Uterus (tissue), 4 donors: ENCODE measurements around the gene FUT8. TPM values are rescaled to one million over a fixed set of nuclear protein-coding genes. Genes with fewer than 3 reads are reported as not detected.

Experiments used
- DNase-seq, 2 donors: peaks; one replicate each; pipeline ENCODE4 v3.0.0-alpha.2; 2019 to 2020
- H3K27ac ChIP-seq, 2 donors: fragments of 200-600 bp; sonication (generic); 1 replicate in 1 of 2; 2 replicates in 1 of 2; pipeline ENCODE4 v1.5.1; 2016 to 2018
- H3K27me3 ChIP-seq, 2 donors: fragments of 200-600 bp; sonication (generic); one replicate each; pipeline ENCODE4 v1.5.1; 2018 to 2019; ENCODE audit warnings: control low read depth in 1 of 2
- H3K36me3 ChIP-seq, 2 donors: fragments of 200-600 bp; sonication (generic); one replicate each; pipeline ENCODE4 v1.5.1; 2019; ENCODE audit warnings: control low read depth in 1 of 2
- H3K4me1 ChIP-seq, 2 donors: fragments of 200-600 bp; sonication (generic); one replicate each; pipeline ENCODE4 v1.5.1; 2018 to 2019; ENCODE audit warnings: control low read depth in 1 of 2
- H3K4me3 ChIP-seq, 2 donors: fragments of 200-600 bp; sonication (generic); 1 replicate in 1 of 2; 2 replicates in 1 of 2; pipeline ENCODE4 v1.5.1; 2018 to 2019; ENCODE audit warnings: mild to moderate bottlenecking in 1 of 2
- H3K9me3 ChIP-seq, 2 donors: fragments of 200-600 bp; sonication (generic); one replicate each; pipeline ENCODE4 v1.5.1; 2019; ENCODE audit warnings: control low read depth in 1 of 2
- CTCF ChIP-seq, 4 experiments: fragments of 200-600 bp in 2 of 4; fragments of 450-650 bp in 2 of 4; sonication (generic) in 2 of 4; IDR thresholded peaks; one replicate each; pipeline ENCODE4 v1.5.1; 2016 to 2019; ENCODE audit warnings: antibody characterized with exemption in 4 of 4, mild to moderate bottlenecking in 2 of 4, moderate library complexity in 1 of 4
- POLR2A ChIP-seq, 2 donors: fragments of 450-650 bp; IDR thresholded peaks; one replicate each; pipeline ENCODE4 v1.6.1; 2016; ENCODE audit warnings: antibody characterized with exemption in 2 of 2, mild to moderate bottlenecking in 1 of 2, moderate library complexity in 1 of 2
- intact Hi-C: fragments of 100-400 bp; cut with DNase I; formaldehyde crosslinking; loops from one replicate; pipeline ENCODE4 v1.15.1; 2023; ENCODE audit warnings: low total_unique reads
- total RNA-seq, 4 donors: library from RNA; depleted of rRNA in 3 of 4; stranded (reverse); fragments of >200 nt in 3 of 4; gene quantifications; one replicate each; pipeline versions ENCODE4 v1.1.0 to v1.2.4, GENCODE V29; 2014 to 2023
- donor health status: DM: yes; HTN: yes; CAD: no.

FUT8 gene
- total RNA-seq, 4 donors from 2014 or later: 39.2 to 57.6 (median 51.8) TPM

- peaks cover 0 to 12% of the 10 kb centered on the region in 2 donors for H3K9me3 ChIP-seq
- H3K4me1 ChIP-seq: no peaks in the 10 kb centered on the region
- H3K27me3 ChIP-seq: no peaks in the 10 kb centered on the region
- TF ChIP-seq POLR2A (IDR thresholded peaks at IDR 0.05): no peak
- no peak for TF ChIP-seq CTCF (IDR thresholded peaks at IDR 0.05)
- H3K27ac ChIP-seq: no peak overlapping the region
- no peak overlapping the region for H3K4me3 ChIP-seq
- no peaks in the 10 kb centered on the region for H3K36me3 ChIP-seq
- no peak for DNase-seq
- intact Hi-C loops: no loop called here
These were observed 118.6 kb downstream of the FUT8 start for GRCh38 chr14:65531148-65531547.

- TF ChIP-seq CTCF (IDR thresholded peaks at IDR 0.05) (no peak), POLR2A (IDR thresholded peaks at IDR 0.05) (no peak)
- Histone ChIP-seq H3K9me3 (peaks cover 0 to 6% of the 10 kb centered on the region in 2 donors), H3K4me3 (no peak overlapping the region), H3K36me3 (no peaks in the 10 kb centered on the region), H3K27me3 (no peaks in the 10 kb centered on the region), H3K4me1 (no peaks in the 10 kb centered on the region), H3K27ac (no peak overlapping the region)
- no peak for DNase-seq
- intact Hi-C loops: no loop called here
These were observed 121.3 kb downstream of the FUT8 start for GRCh38 chr14:65533736-65534404.

- H3K27ac ChIP-seq: no peak overlapping the region
- no peak overlapping the region for H3K4me3 ChIP-seq
- peaks cover 0 to 6% of the 10 kb centered on the region in 2 donors for H3K9me3 ChIP-seq
- intact Hi-C loops: no loop called here
- H3K27me3 ChIP-seq: no peaks in the 10 kb centered on the region
- TF ChIP-seq POLR2A (IDR thresholded peaks at IDR 0.05): no peak
- no peak for TF ChIP-seq CTCF (IDR thresholded peaks at IDR 0.05)
- H3K36me3 ChIP-seq: no peaks in the 10 kb centered on the region
- DNase-seq: no peak
- no peaks in the 10 kb centered on the region for H3K4me1 ChIP-seq
These were observed 124.4 kb downstream of the FUT8 start for GRCh38 chr14:65536781-65537423.

- no peak for TF ChIP-seq CTCF (IDR thresholded peaks at IDR 0.05)
- TF ChIP-seq POLR2A (IDR thresholded peaks at IDR 0.05): no peak
- H3K27me3 ChIP-seq: no peaks in the 10 kb centered on the region
- H3K27ac ChIP-seq: no peak overlapping the region
- no peak overlapping the region for H3K4me3 ChIP-seq
- no peaks in the 10 kb centered on the region for H3K4me1 ChIP-seq
- no peaks in the 10 kb centered on the region for H3K9me3 ChIP-seq
- no peaks in the 10 kb centered on the region for H3K36me3 ChIP-seq
- DNase-seq: no peak
- intact Hi-C loops: no loop called here
These were observed 136.3 kb downstream of the FUT8 start for GRCh38 chr14:65548878-65549277.

GRCh38 chr14:65549429-65549828 lies 136.9 kb downstream of the FUT8 start:
- no peak for TF ChIP-seq CTCF (IDR thresholded peaks at IDR 0.05)
- no peak for TF ChIP-seq POLR2A (IDR thresholded peaks at IDR 0.05)
- H3K9me3 ChIP-seq: no peaks in the 10 kb centered on the region
- H3K27me3 ChIP-seq: no peaks in the 10 kb centered on the region
- H3K27ac ChIP-seq: no peak overlapping the region
- intact Hi-C loops: no loop called here
- no peaks in the 10 kb centered on the region for H3K36me3 ChIP-seq
- H3K4me1 ChIP-seq: no peaks in the 10 kb centered on the region
- H3K4me3 ChIP-seq: no peak overlapping the region
- DNase-seq: no peak
